H1 (cell line): ENCODE measurements around the gene GOLIM4. TPM values are rescaled to one million over a fixed set of nuclear protein-coding genes. Genes with fewer than 3 reads are reported as not detected.

Experiments
- CTCF ChIA-PET: fragments of 300-600 bp; sonication (Branson Sonifier 250); formaldehyde crosslinking; loops from one replicate; lab custom pipeline; 2021; ENCODE audit not compliant: partially characterized antibody; lab: Charles Lee
- POLR2A ChIA-PET: fragments of 300-600 bp; sonication (Branson Sonifier 250); formaldehyde crosslinking; loops from one replicate; lab custom pipeline; 2021; ENCODE audit warnings: inconsistent platforms; ENCODE audit not compliant: partially characterized antibody; lab: Charles Lee
- DNase-seq, 2 experiments: peaks; one replicate each; pipeline versions ENCODE4 v3.0.0 to v3.0.0-alpha.2; 2010 to 2022; ENCODE audit warnings: low spot score in 2 of 2, low read depth in 1 of 2, mixed read lengths in 1 of 2
- FAIRE-seq: peaks from 2 replicates; lab custom pipeline; 2011; peaks lifted over from hg19 to GRCh38; lab: Jason Lieb, UNC
- H2AFZ ChIP-seq: 2 replicates; pipeline ENCODE4 v1.8.1; 2012; ENCODE audit warnings: low read length, inconsistent platforms
- H2AK5ac ChIP-seq: 2 replicates; pipeline ENCODE4 v1.6.1; 2013; ENCODE audit warnings: low read depth, low read length
- H2BK120ac ChIP-seq: replicated peaks from 2 replicates; pipeline ENCODE3; 2013; ENCODE audit warnings: low read depth, low read length, inconsistent platforms
- H2BK12ac ChIP-seq: 2 replicates; pipeline ENCODE4 v1.6.1; 2013; ENCODE audit warnings: low read depth, low read length
- H2BK15ac ChIP-seq: 2 replicates; pipeline ENCODE4 v1.6.1; 2013; ENCODE audit warnings: low read length
- H2BK20ac ChIP-seq: 2 replicates; pipeline ENCODE4 v1.6.1; 2013; ENCODE audit warnings: low read length
- H2BK5ac ChIP-seq: 2 replicates; pipeline ENCODE4 v1.6.1; 2013; ENCODE audit warnings: low read depth, low read length
- H3K14ac ChIP-seq: 2 replicates; pipeline ENCODE4 v1.6.1; 2013; ENCODE audit warnings: inconsistent platforms; ENCODE audit not compliant: insufficient read length
- H3K18ac ChIP-seq: 2 replicates; pipeline ENCODE4 v1.6.1; 2013; ENCODE audit warnings: low read length; ENCODE audit errors: extremely low read depth
- H3K23ac ChIP-seq: 2 replicates; pipeline ENCODE4 v1.6.1; 2013; ENCODE audit warnings: inconsistent platforms; ENCODE audit not compliant: insufficient read length
- H3K23me2 ChIP-seq: 2 replicates; pipeline ENCODE4 v1.6.1; 2013; ENCODE audit warnings: low read depth, low read length
- H3K27ac ChIP-seq: 2 replicates; pipeline ENCODE4 v1.6.1; 2011; ENCODE audit warnings: low read depth, low read length, inconsistent platforms
- H3K27me3 ChIP-seq, 4 experiments: replicated peaks in 1 of 4; 1 replicate in 1 of 4; 2 replicates in 3 of 4; pipeline versions ENCODE4 v1.6.1 to v1.8.1; 2011 to 2013; ENCODE audit warnings: low read length in 3 of 4, mild to moderate bottlenecking in 3 of 4, inconsistent platforms in 2 of 4, mixed read lengths in 2 of 4, moderate library complexity in 1 of 4; ENCODE audit not compliant: control insufficient read depth in 3 of 4, insufficient read depth in 3 of 4; ENCODE audit errors: extremely low read depth in 1 of 4
- H3K36me3 ChIP-seq, 4 experiments: 2 replicates each; pipeline versions ENCODE4 v1.6.1 to v1.8.1; 2011 to 2013; ENCODE audit warnings: mild to moderate bottlenecking in 4 of 4, low read length in 3 of 4, moderate library complexity in 2 of 4, control low read depth in 1 of 4, inconsistent platforms in 1 of 4; ENCODE audit not compliant: insufficient read depth in 4 of 4, control insufficient read depth in 2 of 4
- H3K4ac ChIP-seq: replicated peaks from 2 replicates; pipeline ENCODE3; 2013; ENCODE audit warnings: low read length, low read depth, mixed read lengths, inconsistent platforms; ENCODE audit not compliant: insufficient read length
- H3K4me1 ChIP-seq, 4 experiments: replicated peaks in 1 of 4; 1 replicate in 1 of 4; 2 replicates in 3 of 4; pipeline versions ENCODE4 v1.6.1 to v1.8.1; 2011 to 2013; ENCODE audit warnings: low read length in 3 of 4, inconsistent platforms in 2 of 4, mixed read lengths in 1 of 4; ENCODE audit not compliant: insufficient read depth in 4 of 4, control insufficient read depth in 3 of 4
- H3K4me2 ChIP-seq, 2 experiments: 2 replicates each; pipeline versions ENCODE4 v1.6.1 to v1.8.1; 2011 to 2013; ENCODE audit warnings: low read depth in 2 of 2, low read length in 2 of 2, control low read depth in 1 of 2, inconsistent platforms in 1 of 2, mild to moderate bottlenecking in 1 of 2; ENCODE audit not compliant: insufficient read depth in 1 of 2
- H3K4me3 ChIP-seq, 4 experiments: fragments of 200-600, 300-600 bp in 1 of 4; sonication (generic), shearing (Covaris generic), sonication (Bioruptor Twin) in 1 of 4; 2 replicates each; pipeline versions ENCODE4 v1.5.1 to v1.8.1; 2011 to 2016; ENCODE audit warnings: low read length in 4 of 4, low read depth in 3 of 4, control low read depth in 2 of 4, inconsistent platforms in 2 of 4, mild to moderate bottlenecking in 2 of 4, mixed read lengths in 1 of 4, moderate library complexity in 1 of 4; ENCODE audit not compliant: insufficient read depth in 2 of 4; ENCODE audit errors: extremely low read depth in 1 of 4
- H3K56ac ChIP-seq: replicated peaks from 2 replicates; pipeline ENCODE3; 2013; ENCODE audit warnings: low read depth, mild to moderate bottlenecking, mixed read lengths, low read length, inconsistent platforms; ENCODE audit not compliant: insufficient read length
- H3K79me1 ChIP-seq: 2 replicates; pipeline ENCODE4 v1.6.1; 2013; ENCODE audit warnings: low read depth, low read length, control low read depth
- H3K79me2 ChIP-seq, 2 experiments: 2 replicates each; pipeline versions ENCODE4 v1.6.1 to v1.8.1; 2012 to 2013; ENCODE audit warnings: low read length in 2 of 2, mild to moderate bottlenecking in 2 of 2, inconsistent platforms in 1 of 2; ENCODE audit not compliant: insufficient read depth in 2 of 2, control insufficient read depth in 1 of 2
- H3K9ac ChIP-seq, 4 experiments: replicated peaks in 1 of 4; 1 replicate in 1 of 4; 2 replicates in 3 of 4; pipeline versions ENCODE4 v1.6.1 to v1.8.1; 2011 to 2013; ENCODE audit warnings: low read depth in 3 of 4, low read length in 3 of 4, control low read depth in 2 of 4, mild to moderate bottlenecking in 2 of 4, moderate library complexity in 2 of 4, inconsistent platforms in 1 of 4; ENCODE audit errors: extremely low read depth in 1 of 4
- H3K9me3 ChIP-seq, 2 experiments: 2 replicates each; pipeline versions ENCODE4 v1.6.1 to v1.8.1; 2012 to 2013; ENCODE audit warnings: mild to moderate bottlenecking in 2 of 2, moderate library complexity in 2 of 2, control low read depth in 1 of 2, inconsistent platforms in 1 of 2, low read depth in 1 of 2, low read length in 1 of 2, mixed read lengths in 1 of 2; ENCODE audit not compliant: insufficient read depth in 2 of 2
- H4K20me1 ChIP-seq, 2 experiments: replicated peaks in 1 of 2; 2 replicates each; pipeline versions ENCODE3 to v1.8.1; 2011 to 2013; ENCODE audit warnings: inconsistent platforms in 2 of 2, low read length in 2 of 2, mild to moderate bottlenecking in 1 of 2; ENCODE audit not compliant: insufficient read depth in 2 of 2, control insufficient read depth in 1 of 2
- H4K5ac ChIP-seq: 2 replicates; pipeline ENCODE4 v1.6.1; 2013; ENCODE audit warnings: low read length, low read depth, mixed read lengths, inconsistent platforms; ENCODE audit not compliant: insufficient read length
- H4K8ac ChIP-seq: 2 replicates; pipeline ENCODE4 v1.8.0; 2013; ENCODE audit warnings: mild to moderate bottlenecking, moderate library complexity, low read length, inconsistent platforms; ENCODE audit not compliant: insufficient read depth; ENCODE audit errors: extremely low read depth
- H4K91ac ChIP-seq: replicated peaks from 2 replicates; pipeline ENCODE3; 2013; ENCODE audit warnings: low read length, mixed read lengths, inconsistent platforms; ENCODE audit not compliant: insufficient read length
- CBX8 ChIP-seq: fragments of 300-800, 300-1000 bp; sonication (generic); IDR thresholded peaks from 2 replicates; pipeline ENCODE4 v1.7.1; 2016; ENCODE audit warnings: low read depth, low read length, borderline replicate concordance
- CEBPB ChIP-seq: IDR thresholded peaks from 2 replicates; pipeline ENCODE4 v1.6.1; 2012; ENCODE audit warnings: low read depth, low read length
- CHD2 ChIP-seq: IDR thresholded peaks from 2 replicates; pipeline ENCODE4 v1.6.1; 2012; ENCODE audit warnings: low read length, improper control_type of control experiment
- EZH2 ChIP-seq: fragments of 200-600 bp; sonication (generic); IDR thresholded peaks from 2 replicates; pipeline ENCODE4 v1.7.1; 2012; ENCODE audit warnings: low read depth, mild to moderate bottlenecking, moderate library complexity, low read length, inconsistent platforms; ENCODE audit not compliant: severe bottlenecking
- GABPA ChIP-seq: IDR thresholded peaks from 2 replicates; pipeline ENCODE4 v1.6.1; 2011; ENCODE audit warnings: mild to moderate bottlenecking, low read length, moderate library complexity, borderline replicate concordance; ENCODE audit not compliant: insufficient read depth
- NRF1 ChIP-seq: IDR thresholded peaks from 2 replicates; pipeline ENCODE4 v1.6.1; 2011; ENCODE audit warnings: mild to moderate bottlenecking, low read depth, low read length, improper control_type of control experiment
- PHF8 ChIP-seq: fragments of 200-600 bp; sonication (generic); conservative IDR thresholded peaks from 2 replicates; pipeline ENCODE4 v1.7.1; 2012; ENCODE audit warnings: low read depth, mild to moderate bottlenecking, inconsistent platforms, low read length, moderate library complexity
- POU5F1 ChIP-seq: IDR thresholded peaks from 2 replicates; pipeline ENCODE4 v1.6.1; 2011; ENCODE audit warnings: low read depth, mild to moderate bottlenecking, low read length, moderate library complexity
- SIRT6 ChIP-seq: IDR thresholded peaks from one replicate; pipeline ENCODE4 v1.7.1; 2012; ENCODE audit warnings: low read length, inconsistent platforms
- SIX5 ChIP-seq: IDR thresholded peaks from 2 replicates; pipeline ENCODE4 v1.6.1; 2011; ENCODE audit warnings: mild to moderate bottlenecking, low read depth, low read length
- SP2 ChIP-seq: IDR thresholded peaks from 2 replicates; pipeline ENCODE4 v1.6.1; 2012; ENCODE audit warnings: mild to moderate bottlenecking, low read length, inconsistent platforms
- SP4 ChIP-seq: IDR thresholded peaks from 2 replicates; pipeline ENCODE4 v1.6.1; 2012; ENCODE audit warnings: low read length, inconsistent platforms
- TAF7 ChIP-seq: optimal IDR thresholded peaks from 2 replicates; pipeline ENCODE3; 2011; ENCODE audit warnings: low read depth, mild to moderate bottlenecking, inconsistent platforms, low read length, moderate library complexity, borderline replicate concordance
- TCF12 ChIP-seq: IDR thresholded peaks from 2 replicates; pipeline ENCODE4 v1.6.1; 2011; ENCODE audit warnings: low read depth, mild to moderate bottlenecking, low read length
- TEAD4 ChIP-seq: IDR thresholded peaks from 2 replicates; pipeline ENCODE4 v1.6.1; 2012; ENCODE audit warnings: low read depth, low read length, inconsistent platforms, mixed read lengths
- YY1 ChIP-seq: IDR thresholded peaks from 2 replicates; pipeline ENCODE4 v1.6.1; 2011; ENCODE audit warnings: low read depth, mild to moderate bottlenecking, low read length
- WGBS, 2 experiments: shearing (Covaris generic) in 1 of 2; methylation state at CpG; one replicate each; pipeline versions ENCODE4 v1.1.6 to v1.1.7; 2013 to 2015; ENCODE audit warnings: low lambda C conversion rate in 2 of 2, mixed read lengths in 2 of 2, inconsistent platforms in 1 of 2, low coverage in 1 of 2, missing lambda C conversion rate in 1 of 2; ENCODE audit not compliant: insufficient replicate concordance in 2 of 2, insufficient coverage in 1 of 2, insufficient read length in 1 of 2; ENCODE audit errors: extremely low coverage in 1 of 2, missing lambda C conversion rate in 1 of 2; 5-methylcytosine and 5-hydroxymethylcytosine counted together
- polyA plus RNA-seq, 7 experiments: library from polyadenylated mRNA; depleted of rRNA in 3 of 7; stranded (reverse) in 5 of 7; unstranded in 2 of 7; fragments of >200 nt in 5 of 7; fragments of 200-250 nt in 2 of 7; gene quantifications; 1 replicate in 5 of 7; 2 replicates in 1 of 7; 4 replicates in 1 of 7; pipeline versions ENCODE4 v1.2.1 to v1.2.3, GENCODE V29; 2011 to 2013; ENCODE audit warnings: missing spikeins in 2 of 7, mixed read lengths in 2 of 7
- total RNA-seq: library from RNA; stranded (reverse); fragmentation: NEBNext Ultra II Directional; extraction: Animal tissue kit (Norgen Biotek cat#: 25700); gene quantifications from 2 replicates; pipeline ENCODE4 v1.2.1, GENCODE V29; 2021

GOLIM4 gene
- total and polyA plus RNA-seq, 2 of the 8 experiments (the other 6 are each of a cell fraction or from before 2014, with no cell fraction given) = 5.6 to 29.7 TPM

DNA sequence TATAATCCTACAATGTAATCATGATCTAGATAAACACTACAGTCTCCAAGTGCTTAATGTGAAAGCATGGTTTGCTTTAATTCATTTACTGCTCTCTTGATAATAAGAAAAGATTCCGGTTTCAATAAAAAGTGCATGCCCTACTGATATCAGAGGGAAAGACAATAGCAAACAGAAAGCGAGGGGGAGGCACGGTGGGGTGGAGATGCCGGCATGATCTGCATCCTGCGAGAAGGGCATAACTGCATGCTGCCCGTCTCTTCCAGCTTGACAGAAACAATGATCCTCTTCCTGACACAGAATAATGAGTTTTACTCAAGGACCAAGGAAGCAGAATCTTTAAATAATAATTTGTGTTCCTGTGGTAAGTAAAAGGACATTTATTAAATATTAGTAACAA, 51.7 kb downstream of the GOLIM4 start:
- H3K9me3 ChIP-seq = no peaks in the 10 kb centered on the region
- H2BK20ac ChIP-seq = no peak overlapping the region
- no peak overlapping the region for H3K27ac ChIP-seq
- H3K18ac ChIP-seq = no peak overlapping the region
- no peak overlapping the region for H3K4me3 ChIP-seq
- H3K27me3 ChIP-seq = no peaks in the 10 kb centered on the region
- no peak overlapping the region for H4K5ac ChIP-seq
- no peaks in the 10 kb centered on the region for H4K20me1 ChIP-seq
- POLR2A ChIA-PET = no interaction called here
- peaks cover 0 to 3% (median under 1%) of the 10 kb centered on the region in 4 experiments; a peak in 2 of 7 replicates for H3K4me1 ChIP-seq
- 0 out of 2 replicates have a peak, but pooled peaks cover 4% of the 10 kb centered on the region for H3K79me1 ChIP-seq
- WGBS, 2 experiments = 90% methylated on average over 6 of the region's 6 CpGs; no CpG with 5 or more reads in 1 of the 2 experiments
- no peak overlapping the region for H3K4me2 ChIP-seq
- H3K4ac ChIP-seq = no peak overlapping the region
- H3K9ac ChIP-seq = no peak overlapping the region
- H2BK5ac ChIP-seq = no peak overlapping the region
- H2BK12ac ChIP-seq = no peak overlapping the region
- H3K23ac ChIP-seq = no peak overlapping the region
- no peak for DNase-seq
- no peak overlapping the region for H2AK5ac ChIP-seq
- no peaks in the 10 kb centered on the region for H3K79me2 ChIP-seq
- H3K14ac ChIP-seq = no peak overlapping the region
- H3K23me2 ChIP-seq = no peaks in the 10 kb centered on the region
- H2AFZ ChIP-seq = no peak overlapping the region
- H4K8ac ChIP-seq = no peak overlapping the region
- CTCF ChIA-PET = interaction anchor here (1.3 to 5.8 kb wide), 4 partner anchors 44 to 803 kb away, joined by 3 to 135 read pairs (median 12); no protein-coding TSS in a partner anchor
- no peak overlapping the region for H2BK120ac ChIP-seq
- no peak overlapping the region for H2BK15ac ChIP-seq
- no peak overlapping the region for H3K56ac ChIP-seq
- no peak for FAIRE-seq
- no peak overlapping the region for H4K91ac ChIP-seq
- H3K36me3 ChIP-seq = peaks cover 0 to 5% (median 4%) of the 10 kb centered on the region in 4 experiments; a peak in 3 of 8 replicates
- TF ChIP-seq EZH2 (no peak), CEBPB (no peak), NRF1 (no peak), SP2 (no peak), PHF8 (no peak), YY1 (no peak), GABPA (no peak), POU5F1 (no peak), TAF7 (no peak), TEAD4 (no peak), SP4 (no peak), TCF12 (no peak), SIRT6 (no peak), CBX8 (no peak), SIX5 (no peak), CHD2 (no peak)
